ENCODE results near the gene CCK. TPM values are rescaled to one million over a fixed set of nuclear protein-coding genes. Genes with fewer than 3 reads are reported as not detected.

CCK gene
- polyA plus RNA-seq, 2 of the 4 experiments (the other 2 are of a cell fraction) = 0.16 to 0.36 TPM

DNA sequence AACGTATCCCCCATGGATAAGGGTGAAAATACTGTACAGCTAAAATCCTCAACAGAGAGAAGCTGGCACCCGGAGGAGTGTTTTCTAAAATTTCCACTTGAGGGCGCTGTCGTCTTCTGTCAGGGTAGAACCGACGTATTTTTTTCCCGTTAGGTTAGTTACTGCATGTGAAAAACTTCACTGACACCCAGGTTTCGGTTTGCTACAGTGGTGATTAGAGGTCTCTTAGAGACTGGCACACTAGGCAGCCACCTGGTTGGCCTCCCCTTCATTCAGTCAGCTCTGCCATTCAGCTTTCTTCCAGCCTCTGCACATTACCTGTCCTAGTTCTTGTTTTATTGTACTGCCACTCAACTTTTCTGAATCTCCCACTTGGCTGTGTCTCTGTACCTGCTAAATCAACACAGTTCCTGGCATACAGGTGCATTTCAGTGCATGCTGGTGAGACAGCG is 18.4 kb downstream of the CCK start (continued):
- no peak for TF ChIP-seq RCOR1 (IDR thresholded peaks at IDR 0.05; ENCODE audit: low read depth, low read length)
- TF ChIP-seq CBX8 (IDR thresholded peaks at IDR 0.05) = no peak
- TF ChIP-seq RAD21 (conservative IDR thresholded peaks at IDR 0.05 in 1 of 2, IDR thresholded peaks at IDR 0.05 in 1 of 2) = peak; percentile 65 to 69

GRCh38 chr3:42246091-42246490 is 19.9 kb downstream of the CCK start:
- ATAC-seq (no peak), DNase-seq (ENCODE audit: low read depth in 1 of 2, low spot score in 1 of 2) (no peak), FAIRE-seq (no peak)
- no peaks in the 10 kb centered on the region for H3K4me1 ChIP-seq
- no peaks in the 10 kb centered on the region for H3K9me3 ChIP-seq
- no peak overlapping the region for H3K27ac ChIP-seq
- TF ChIP-seq NFE2L2 (conservative IDR thresholded peaks at IDR 0.05; ENCODE audit: low read length) = no peak
- TF ChIP-seq ZFP36 (IDR thresholded peaks at IDR 0.05; ENCODE audit: borderline replicate concordance, partially characterized antibody) = no peak
- no peak for TF ChIP-seq RNF2 (IDR thresholded peaks at IDR 0.05; ENCODE audit: borderline replicate concordance, low read depth)
- TF ChIP-seq RFX5 (IDR thresholded peaks at IDR 0.05) = no peak
- no peak for TF ChIP-seq TFCP2L1 (CRISPR knock-in tag; IDR thresholded peaks at IDR 0.05)
- TF ChIP-seq ELK1 (IDR thresholded peaks at IDR 0.05; ENCODE audit: low read depth, low read length) = no peak
- no peak for TF ChIP-seq REST (IDR thresholded peaks at IDR 0.05)
- no peak for TF ChIP-seq BCL3 (IDR thresholded peaks at IDR 0.05)
- TF ChIP-seq HOXB5 (CRISPR knock-in tag; IDR thresholded peaks at IDR 0.05) = no peak
- no peak for TF ChIP-seq FOSB (CRISPR knock-in tag; IDR thresholded peaks at IDR 0.05)
- no peak for TF ChIP-seq HMGXB4 (CRISPR knock-in tag; IDR thresholded peaks at IDR 0.05; ENCODE audit: borderline replicate concordance)
- no peak for TF ChIP-seq POLR2A (IDR thresholded peaks at IDR 0.05; ENCODE audit: low read length)
- no peak for TF ChIP-seq RAD21 (conservative IDR thresholded peaks at IDR 0.05 in 1 of 2, IDR thresholded peaks at IDR 0.05 in 1 of 2)
- no peak for TF ChIP-seq HOXB13 (CRISPR knock-in tag; IDR thresholded peaks at IDR 0.05; ENCODE audit: low read depth)
- TF ChIP-seq, protein P1, sequence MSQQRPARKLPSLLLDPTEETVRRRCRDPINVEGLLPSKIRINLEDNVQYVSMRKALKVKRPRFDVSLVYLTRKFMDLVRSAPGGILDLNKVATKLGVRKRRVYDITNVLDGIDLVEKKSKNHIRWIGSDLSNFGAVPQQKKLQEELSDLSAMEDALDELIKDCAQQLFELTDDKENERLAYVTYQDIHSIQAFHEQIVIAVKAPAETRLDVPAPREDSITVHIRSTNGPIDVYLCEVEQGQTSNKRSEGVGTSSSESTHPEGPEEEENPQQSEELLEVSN (IDR thresholded peaks at IDR 0.05; ENCODE audit: borderline replicate concordance, low read depth) = no peak
- TF ChIP-seq RARB (CRISPR knock-in tag; IDR thresholded peaks at IDR 0.05) = no peak
- TF ChIP-seq JUN (IDR thresholded peaks at IDR 0.05) = no peak
- 0% methylated on average over 1 of the region's 1 CpG for WGBS (ENCODE audit: missing lambda C conversion rate)
- H3K4me3 ChIP-seq = no peak overlapping the region
- H3K4me2 ChIP-seq = no peak overlapping the region
- CTCF ChIA-PET = interaction anchor here (1.0 to 7.0 kb wide), 7 partner anchors 16 to 301 kb away, joined by 3 to 63 read pairs (median 12); no protein-coding TSS in a partner anchor
- POLR2A ChIA-PET = no interaction called here

Data from A549 (cell line).